Spleen (tissue), 7 donors: ENCODE measurements around the gene UGT1A5.

Experiments
- CTCF ChIP-seq, 11 experiments: fragments of 200-600 bp in 7 of 11; fragments of 450-650 bp in 4 of 11; sonication (generic) in 4 of 11; IDR thresholded peaks in 8 of 11; conservative IDR thresholded peaks in 3 of 11; 1 replicate in 7 of 11; 2 replicates in 4 of 11; pipeline versions ENCODE4 v1.4.0 to v1.8.0; 2016 to 2021; ENCODE audit warnings: antibody characterized with exemption in 11 of 11, inconsistent platforms in 4 of 11, mild to moderate bottlenecking in 1 of 11
- POLR2AphosphoS5 ChIP-seq, 3 donors: sonication (generic); formaldehyde crosslinking; IDR thresholded peaks; one replicate each; pipeline ENCODE4 v1.5.1; 2017; ENCODE audit warnings: antibody characterized with exemption in 3 of 3
- donor health status: DM: no; HTN: no; CAD: no; lungs with moderate emphysema.
- donor health status: DM: no; HTN: no; CAD: no.
- donor health status: DM: no; HTN: no; CAD: no.

GRCh38 chr2:233793465-233794127 is 80.9 kb downstream of the UGT1A5 start:
- TF ChIP-seq POLR2AphosphoS5 (IDR thresholded peaks at IDR 0.05) (no peak), CTCF (IDR thresholded peaks at IDR 0.05 in 8 of 11, conservative IDR thresholded peaks at IDR 0.05 in 3 of 11) (no peak)
